B cell (primary cell): Measurements from ENCODE around the gene MINDY4B.

ENCODE experiments used
- EZH2 ChIP-seq: IDR thresholded peaks from 2 replicates; pipeline ENCODE4 v1.6.1; 2012; ENCODE audit warnings: borderline replicate concordance, low read depth, mild to moderate bottlenecking, moderate library complexity, low read length; ENCODE audit not compliant: insufficient read depth, poor library complexity, severe bottlenecking
- TF ChIP-seq, protein P1 (sequence below): fragments of 200-600 bp; IDR thresholded peaks from one replicate; pipeline ENCODE4 v1.8.0; 2022; ENCODE audit warnings: antibody characterized with exemption, mild to moderate bottlenecking

DNA sequence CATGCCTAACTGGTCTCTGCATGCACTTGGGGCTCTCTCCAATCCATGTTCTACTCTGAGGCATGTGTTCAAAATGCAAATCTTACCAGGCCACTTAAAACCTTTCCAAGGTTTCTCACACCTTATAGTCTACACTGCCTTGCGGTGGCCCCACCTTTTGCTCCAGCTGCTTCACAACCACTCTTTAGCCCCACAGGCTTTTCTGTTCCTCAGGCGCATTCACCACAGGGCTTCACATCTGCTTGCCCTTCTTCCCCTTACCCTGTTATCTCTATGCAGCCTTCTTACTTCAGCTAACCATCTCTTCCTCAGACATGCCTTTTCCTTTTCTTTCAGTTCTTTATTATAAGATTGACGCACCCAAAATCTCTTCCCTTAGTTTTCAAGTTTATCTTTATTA lies 37.8 kb downstream of the MINDY4B start:
- TF ChIP-seq, protein P1, sequence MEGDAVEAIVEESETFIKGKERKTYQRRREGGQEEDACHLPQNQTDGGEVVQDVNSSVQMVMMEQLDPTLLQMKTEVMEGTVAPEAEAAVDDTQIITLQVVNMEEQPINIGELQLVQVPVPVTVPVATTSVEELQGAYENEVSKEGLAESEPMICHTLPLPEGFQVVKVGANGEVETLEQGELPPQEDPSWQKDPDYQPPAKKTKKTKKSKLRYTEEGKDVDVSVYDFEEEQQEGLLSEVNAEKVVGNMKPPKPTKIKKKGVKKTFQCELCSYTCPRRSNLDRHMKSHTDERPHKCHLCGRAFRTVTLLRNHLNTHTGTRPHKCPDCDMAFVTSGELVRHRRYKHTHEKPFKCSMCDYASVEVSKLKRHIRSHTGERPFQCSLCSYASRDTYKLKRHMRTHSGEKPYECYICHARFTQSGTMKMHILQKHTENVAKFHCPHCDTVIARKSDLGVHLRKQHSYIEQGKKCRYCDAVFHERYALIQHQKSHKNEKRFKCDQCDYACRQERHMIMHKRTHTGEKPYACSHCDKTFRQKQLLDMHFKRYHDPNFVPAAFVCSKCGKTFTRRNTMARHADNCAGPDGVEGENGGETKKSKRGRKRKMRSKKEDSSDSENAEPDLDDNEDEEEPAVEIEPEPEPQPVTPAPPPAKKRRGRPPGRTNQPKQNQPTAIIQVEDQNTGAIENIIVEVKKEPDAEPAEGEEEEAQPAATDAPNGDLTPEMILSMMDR, result no peak
- no peak for TF ChIP-seq EZH2
